Activated T-cell treated with anti-CD3 and anti-CD28 coated beads, Interleukin-2, amount 50 U/mL, for 4 hours (primary cell): ENCODE results near the gene CDK11B. TPM values are rescaled to one million over a fixed set of nuclear protein-coding genes. Genes with fewer than 3 reads are reported as not detected.
A peak's percentile ranks its signal among the peaks of the same experiment; 100 is the strongest.
"Not testable (repeated sequence)": the region's sequence is repeated elsewhere in the genome, so short reads cannot be mapped to it uniquely, and the experiment has no call there.

ENCODE experiments used
- ATAC-seq, 2 donors: fragments of 200-7000 bp; cut with Tn5 transposase; one replicate each; pipeline ENCODE4 v1.10.0; 2021
- DNase-seq: peaks from one replicate; pipeline ENCODE4 v3.0.0-alpha.2; 2020
- H3K27me3 Mint-ChIP-seq: one replicate; pipeline ENCODE4 v1.8.0; 2021; ENCODE audit warnings: low read depth, mixed read lengths
- H3K36me3 Mint-ChIP-seq: one replicate; pipeline ENCODE4 v1.8.0; 2022; ENCODE audit warnings: mixed read lengths; ENCODE audit not compliant: insufficient read depth
- H3K4me1 Mint-ChIP-seq: one replicate; pipeline ENCODE4 v1.8.0; 2021; ENCODE audit warnings: low read depth, mixed read lengths
- H3K4me3 Mint-ChIP-seq: one replicate; pipeline ENCODE4 v1.8.0; 2021; ENCODE audit warnings: mild to moderate bottlenecking, moderate library complexity, mixed read lengths
- H3K9me3 Mint-ChIP-seq: one replicate; pipeline ENCODE4 v1.8.0; 2021; ENCODE audit warnings: mixed read lengths
- total RNA-seq, 3 donors: library from RNA; stranded (reverse); gene quantifications; one replicate each; pipeline ENCODE4 v1.2.1, GENCODE V29; 2021

The CDK11B gene
- 10 to 100 TPM; 39.2 to 45.9 (median 43.0) TPM for total RNA-seq

DNA sequence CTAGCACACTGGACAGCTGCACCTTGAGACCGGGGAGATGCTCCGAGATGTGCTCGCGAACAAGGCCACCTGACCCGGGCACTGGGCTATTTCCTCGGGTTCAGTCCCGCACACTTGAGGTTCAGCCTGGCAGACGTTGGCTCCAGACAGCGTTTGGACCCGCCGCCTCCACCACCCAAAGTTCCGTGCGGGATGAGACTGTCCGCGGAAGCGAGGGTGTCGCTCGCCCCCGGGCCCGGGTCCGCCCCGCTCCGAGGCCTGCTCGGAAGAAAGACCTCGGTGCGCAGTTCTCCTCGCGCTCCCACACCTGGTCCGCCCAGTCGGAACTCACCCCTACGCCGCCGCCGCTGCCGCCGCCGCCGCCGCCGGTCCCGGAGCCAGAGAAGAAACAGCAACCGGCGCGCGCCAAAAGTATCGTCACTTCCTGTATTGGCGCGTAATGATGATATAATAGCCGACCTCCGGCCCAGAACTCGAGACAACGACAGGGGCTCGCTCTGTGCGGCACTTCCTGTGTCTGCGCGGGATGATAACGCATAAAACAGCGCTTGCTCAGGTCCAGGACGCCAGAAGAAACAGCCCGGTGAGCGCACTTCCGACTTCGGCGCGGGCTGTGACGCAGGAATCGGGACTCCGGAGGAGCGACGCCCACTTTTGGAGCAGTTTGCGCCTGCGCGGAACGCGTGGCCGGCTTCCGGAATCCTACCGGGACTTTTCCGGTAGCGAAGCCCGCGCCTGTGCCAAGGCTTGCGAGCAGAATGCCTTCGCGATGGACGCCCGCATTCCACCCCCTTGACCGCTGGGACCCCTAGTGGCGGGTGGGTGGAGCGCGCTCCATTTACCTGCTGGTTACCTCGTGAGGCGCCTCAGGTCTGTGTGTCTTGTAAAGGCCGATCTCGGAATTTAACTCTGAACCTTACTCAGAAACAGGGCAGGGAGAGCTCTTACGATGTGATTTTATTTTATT, at the start of gene CDK11B:
Gene CDK11B, minus strand, starts transcription at position 422 of the 967 bp plus-strand sequence. CDS start 1,519 bp downstream, outside the sequence.
- H3K27me3 Mint-ChIP-seq, H3K36me3 Mint-ChIP-seq, H3K4me1 Mint-ChIP-seq, H3K9me3 Mint-ChIP-seq: not testable (repeated sequence)
- peak within 1 kb of the TSS; percentile 98 for H3K4me3 Mint-ChIP-seq
- DNase-seq (peak; percentile 93), ATAC-seq (peak; percentile 97 to 98)

- not testable (repeated sequence) for ATAC-seq
These were observed 49.1 kb upstream of the CDK11B start for GRCh38 chr1:1707897-1708296.

GRCh38 chr1:1707241-1707640, 48.4 kb upstream of the CDK11B start:
- DNase-seq, H3K4me3 Mint-ChIP-seq: not testable (repeated sequence)
- H3K36me3 Mint-ChIP-seq: peaks cover 11% of the 10 kb centered on the region

More at GRCh38 chr1:1707897-1708296, 49.1 kb upstream of the CDK11B start:
- H3K9me3 Mint-ChIP-seq, H3K4me1 Mint-ChIP-seq, H3K27me3 Mint-ChIP-seq, DNase-seq, H3K4me3 Mint-ChIP-seq: not testable (repeated sequence)
- H3K36me3 Mint-ChIP-seq: peaks cover 13% of the 10 kb centered on the region

DNA sequence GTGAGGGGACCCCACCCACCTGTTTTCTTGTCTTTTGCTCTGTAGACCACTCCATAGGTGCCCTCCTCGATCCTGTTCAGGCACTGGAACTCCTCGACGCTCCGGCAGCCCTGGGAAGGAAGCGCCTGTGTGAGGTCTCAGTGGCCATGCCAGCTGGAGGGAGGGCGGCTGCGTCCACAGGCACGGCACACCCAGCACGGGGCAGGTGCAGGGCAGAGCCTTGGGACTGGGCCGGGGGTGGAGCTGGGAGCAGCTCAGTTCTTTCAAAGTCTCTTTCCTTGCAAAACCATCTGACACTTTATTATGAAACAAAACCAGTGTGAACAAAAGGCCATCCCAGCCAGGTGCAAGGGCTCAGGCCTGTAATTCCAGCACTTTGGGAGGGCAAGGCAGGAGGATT, 46.8 kb upstream of the CDK11B start:
- H3K4me3 Mint-ChIP-seq, DNase-seq, ATAC-seq, H3K4me1 Mint-ChIP-seq, H3K9me3 Mint-ChIP-seq, H3K27me3 Mint-ChIP-seq: not testable (repeated sequence)
- peaks cover 11% of the 10 kb centered on the region for H3K36me3 Mint-ChIP-seq

More at GRCh38 chr1:1707241-1707640, 48.4 kb upstream of the CDK11B start:
- not testable (repeated sequence) for H3K4me1 Mint-ChIP-seq, H3K9me3 Mint-ChIP-seq, ATAC-seq, H3K27me3 Mint-ChIP-seq

DNA sequence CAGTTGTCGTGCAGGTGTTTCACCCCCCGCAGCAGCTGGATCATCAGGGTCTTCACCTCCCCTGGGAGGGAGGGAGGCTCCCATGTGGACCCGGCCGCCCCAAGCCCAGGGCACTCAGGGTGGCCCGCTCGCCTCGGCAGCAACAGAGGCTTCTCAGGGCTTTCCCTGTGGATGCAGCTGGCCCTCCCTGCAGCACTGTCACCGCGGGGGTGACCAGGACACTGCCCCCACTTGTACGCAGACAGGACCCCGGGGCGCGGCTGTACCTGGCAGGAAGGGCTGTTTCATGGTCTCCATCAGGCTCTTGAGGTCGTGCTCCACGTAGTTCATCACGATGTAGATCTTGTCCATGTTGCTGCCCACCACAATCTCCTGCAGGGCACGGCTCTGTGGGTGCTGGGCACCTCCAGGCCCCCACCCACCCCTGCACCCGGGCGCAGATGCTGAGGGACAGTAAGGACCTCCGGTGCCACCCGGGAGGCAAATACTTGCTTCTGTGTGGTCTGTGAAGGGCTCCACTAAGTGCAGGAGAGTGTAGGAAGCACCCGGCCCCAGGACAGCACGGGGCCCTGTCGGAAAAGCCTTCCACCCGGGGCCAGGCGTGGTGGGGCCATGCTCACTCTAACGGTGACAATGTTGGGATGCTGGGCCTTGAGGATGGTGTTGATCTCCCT, 45.6 kb upstream of the CDK11B start:
- not testable (repeated sequence) for H3K4me3 Mint-ChIP-seq, H3K4me1 Mint-ChIP-seq, ATAC-seq, DNase-seq, H3K27me3 Mint-ChIP-seq, H3K9me3 Mint-ChIP-seq
- peaks cover 11% of the 10 kb centered on the region for H3K36me3 Mint-ChIP-seq

DNA sequence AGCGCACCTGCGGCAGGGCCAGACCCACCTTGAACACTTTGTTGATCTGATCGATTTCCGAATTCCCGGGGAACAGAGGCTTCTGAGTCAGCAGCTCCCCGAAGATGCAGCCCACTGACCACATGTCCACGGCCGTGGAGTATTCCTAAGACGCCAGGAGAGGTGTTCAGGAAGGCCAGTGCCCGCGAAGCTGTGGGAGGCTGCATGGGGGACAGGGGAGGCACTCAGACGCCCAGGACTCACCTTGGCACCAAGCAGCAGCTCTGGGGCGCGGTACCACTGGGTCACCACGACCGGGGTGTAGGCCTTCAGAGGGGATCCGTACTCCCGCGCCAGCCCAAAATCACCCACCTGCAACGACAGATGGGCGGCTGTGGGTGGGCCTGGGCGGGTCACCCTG, 45.0 kb upstream of the CDK11B start:
- Mint-ChIP-seq H3K4me1 (no peaks in the 10 kb centered on the region), H3K9me3 (no peaks in the 10 kb centered on the region), H3K4me3 (no peak overlapping the region), H3K36me3 (peaks cover 11% of the 10 kb centered on the region), H3K27me3 (no peaks in the 10 kb centered on the region)
- ATAC-seq: no peak
- DNase-seq: no peak

GRCh38 chr1:1702506-1702905, 43.7 kb upstream of the CDK11B start:
- H3K4me3 Mint-ChIP-seq, H3K27me3 Mint-ChIP-seq, ATAC-seq, H3K4me1 Mint-ChIP-seq, H3K9me3 Mint-ChIP-seq, DNase-seq, H3K36me3 Mint-ChIP-seq: not testable (repeated sequence)

GRCh38 chr1:1700557-1700956, 41.8 kb upstream of the CDK11B start:
- not testable (repeated sequence) for H3K9me3 Mint-ChIP-seq, H3K36me3 Mint-ChIP-seq

DNA sequence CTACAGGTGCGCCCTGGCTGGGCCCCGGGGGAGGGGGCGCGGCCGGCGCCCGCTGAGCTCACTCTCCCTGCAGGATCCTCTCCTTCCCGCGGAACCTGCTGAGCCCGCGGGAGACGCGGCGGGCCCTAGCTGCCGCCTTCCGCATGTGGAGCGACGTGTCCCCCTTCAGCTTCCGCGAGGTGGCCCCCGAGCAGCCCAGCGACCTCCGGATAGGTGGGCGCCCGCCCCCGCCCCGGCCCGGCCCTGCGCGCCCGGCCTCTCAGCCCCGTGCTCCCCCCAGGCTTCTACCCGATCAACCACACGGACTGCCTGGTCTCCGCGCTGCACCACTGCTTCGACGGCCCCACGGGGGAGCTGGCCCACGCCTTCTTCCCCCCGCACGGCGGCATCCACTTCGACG, 41.3 kb upstream of the CDK11B start:
- not testable (repeated sequence) for H3K4me3 Mint-ChIP-seq, DNase-seq, H3K27me3 Mint-ChIP-seq, H3K9me3 Mint-ChIP-seq, H3K4me1 Mint-ChIP-seq, H3K36me3 Mint-ChIP-seq
- peak; percentile 16 to 27 for ATAC-seq

More at GRCh38 chr1:1700557-1700956, 41.8 kb upstream of the CDK11B start:
- not testable (repeated sequence) for DNase-seq, H3K27me3 Mint-ChIP-seq, ATAC-seq, H3K4me3 Mint-ChIP-seq, H3K4me1 Mint-ChIP-seq

DNA sequence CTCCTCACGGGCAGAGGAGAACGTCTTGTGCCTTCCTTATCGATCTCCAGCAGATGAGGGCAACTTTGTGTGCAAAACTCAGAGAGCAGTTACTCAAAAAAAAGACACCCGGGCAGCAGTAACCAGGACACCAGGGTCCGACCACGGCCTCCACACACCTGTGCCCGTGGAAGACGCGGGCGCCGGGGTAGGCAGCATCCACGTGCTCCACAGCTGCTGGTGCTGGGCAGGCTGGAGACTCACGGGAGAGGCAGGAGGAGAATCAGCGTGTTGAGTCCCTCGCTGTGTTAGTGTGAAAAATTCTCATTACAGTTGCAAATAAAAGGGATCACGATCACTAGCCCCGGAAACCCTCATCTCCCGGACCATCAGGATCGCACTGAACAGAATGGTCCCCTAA, 40.3 kb upstream of the CDK11B start:
- H3K27me3 Mint-ChIP-seq, H3K9me3 Mint-ChIP-seq, ATAC-seq, H3K36me3 Mint-ChIP-seq, DNase-seq, H3K4me1 Mint-ChIP-seq, H3K4me3 Mint-ChIP-seq: not testable (repeated sequence)

GRCh38 chr1:1697358-1698183, 38.8 kb upstream of the CDK11B start:
- H3K4me1 Mint-ChIP-seq, H3K4me3 Mint-ChIP-seq, ATAC-seq, H3K27me3 Mint-ChIP-seq, DNase-seq, H3K36me3 Mint-ChIP-seq, H3K9me3 Mint-ChIP-seq: not testable (repeated sequence)

DNA sequence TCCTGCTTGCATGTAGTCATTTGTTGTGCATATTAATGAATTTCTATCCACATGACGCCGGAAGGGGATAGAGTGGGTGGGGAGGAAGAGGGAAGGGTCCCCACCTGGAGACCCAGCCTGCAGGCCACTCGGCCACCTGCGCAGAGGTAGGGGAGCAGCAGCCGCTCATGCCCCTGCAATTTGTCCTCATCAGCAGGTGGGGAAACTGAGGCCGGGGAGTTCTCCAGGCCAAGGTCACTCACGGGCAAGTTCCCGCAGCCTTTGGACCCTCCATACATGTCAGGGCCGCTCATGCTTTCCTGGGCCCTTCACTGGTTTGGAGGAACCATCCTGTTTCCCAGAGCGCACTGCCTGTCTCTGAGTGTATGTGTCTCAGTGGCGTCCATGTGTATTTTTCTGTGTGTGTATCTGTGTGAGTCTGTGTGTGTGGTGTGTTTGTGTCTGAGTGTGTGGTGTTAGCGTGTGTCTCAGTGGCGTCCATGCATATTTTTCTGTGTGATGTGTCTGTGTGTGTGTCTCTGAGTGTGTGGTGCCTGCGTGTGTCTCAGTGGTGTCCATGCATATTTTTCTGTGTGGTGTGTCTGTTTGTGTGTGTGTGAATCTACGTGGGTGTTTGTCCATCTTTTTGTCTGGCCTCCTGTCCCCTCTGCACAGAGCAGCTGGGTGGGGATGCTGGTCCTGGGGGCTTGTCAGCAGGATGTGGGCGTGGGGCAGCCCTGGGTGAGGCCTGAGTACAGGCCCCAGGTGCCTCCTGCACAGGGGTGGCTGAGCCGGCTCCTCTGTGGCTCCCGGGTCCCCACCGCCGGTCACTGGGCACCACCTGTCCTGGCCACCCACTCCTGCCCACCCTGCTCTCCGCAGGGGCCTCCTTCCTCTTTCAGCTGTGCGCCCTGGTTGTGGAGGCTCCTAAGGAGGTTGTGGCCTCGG, 37.9 kb upstream of the CDK11B start:
- not testable (repeated sequence) for DNase-seq, H3K9me3 Mint-ChIP-seq, ATAC-seq, H3K27me3 Mint-ChIP-seq, H3K4me1 Mint-ChIP-seq, H3K36me3 Mint-ChIP-seq, H3K4me3 Mint-ChIP-seq
